ENCODE measurements around the gene YAE1.

Gene YAE1

GRCh38 chr7:39557911-39558310, 8.3 kb upstream of the YAE1 start:
- no peak for DNase-seq

GRCh38 chr7:39560408-39560807, 5.8 kb upstream of the YAE1 start:
- no peak for DNase-seq

GRCh38 chr7:39560997-39561396, 5.2 kb upstream of the YAE1 start:
- DNase-seq, result no peak

GRCh38 chr7:39565538-39565937, 666 bp upstream of the YAE1 start:
- DNase-seq, result no peak

- no peak for DNase-seq
Measured at GRCh38 chr7:39567294-39567693, 1.1 kb downstream of the YAE1 start.

- DNase-seq, result no peak
Measured at GRCh38 chr7:39574673-39575349, 8.6 kb downstream of the YAE1 start.

GRCh38 chr7:39577229-39577874, 11.1 kb downstream of the YAE1 start:
- no peak for DNase-seq

- peak; percentile 83 for DNase-seq
Measured at GRCh38 chr7:39580149-39580874, 14.1 kb downstream of the YAE1 start.

GRCh38 chr7:39582536-39582935, 16.3 kb downstream of the YAE1 start:
- no peak for DNase-seq

GRCh38 chr7:39583539-39583938, 17.3 kb downstream of the YAE1 start:
- no peak for DNase-seq

GRCh38 chr7:39587393-39587792, 21.2 kb downstream of the YAE1 start:
- no peak for DNase-seq

GRCh38 chr7:39588416-39588815, 22.2 kb downstream of the YAE1 start:
- DNase-seq, result no peak

GRCh38 chr7:39589323-39590111, 23.3 kb downstream of the YAE1 start:
- DNase-seq, result peak; percentile 72

- no peak for DNase-seq
Measured at GRCh38 chr7:39592586-39592985, 26.4 kb downstream of the YAE1 start.

GRCh38 chr7:39594988-39595620, 28.9 kb downstream of the YAE1 start:
- no peak for DNase-seq

- no peak for DNase-seq
Measured at GRCh38 chr7:39602351-39602750, 36.1 kb downstream of the YAE1 start.

GRCh38 chr7:39603924-39604323, 37.7 kb downstream of the YAE1 start:
- DNase-seq, result no peak

- DNase-seq, result no peak
Measured at GRCh38 chr7:39605087-39605486, 38.9 kb downstream of the YAE1 start.

- DNase-seq, result no peak
Measured at GRCh38 chr7:39606352-39606751, 40.1 kb downstream of the YAE1 start.

- DNase-seq, result no peak
Measured at GRCh38 chr7:39606941-39607340, 40.7 kb downstream of the YAE1 start.

- no peak for DNase-seq
Measured at GRCh38 chr7:39607865-39608264, 41.7 kb downstream of the YAE1 start.

GRCh38 chr7:39608278-39608677, 42.1 kb downstream of the YAE1 start:
- no peak for DNase-seq
